PC-9 (cell line): ENCODE results near the gene CNN3.

Source experiments
- EZH2 ChIP-seq: fragments of 200-600 bp; sonication (generic); IDR thresholded peaks from 2 replicates; pipeline ENCODE4 v1.8.0; 2017; ENCODE audit warnings: antibody characterized with exemption, low read depth
- TF ChIP-seq, protein P1 (sequence below): fragments of 200-600 bp; sonication (generic); conservative IDR thresholded peaks from 2 replicates; pipeline ENCODE4 v1.6.1; 2017; ENCODE audit warnings: mixed run types, antibody characterized with exemption, mild to moderate bottlenecking, moderate library complexity

DNA sequence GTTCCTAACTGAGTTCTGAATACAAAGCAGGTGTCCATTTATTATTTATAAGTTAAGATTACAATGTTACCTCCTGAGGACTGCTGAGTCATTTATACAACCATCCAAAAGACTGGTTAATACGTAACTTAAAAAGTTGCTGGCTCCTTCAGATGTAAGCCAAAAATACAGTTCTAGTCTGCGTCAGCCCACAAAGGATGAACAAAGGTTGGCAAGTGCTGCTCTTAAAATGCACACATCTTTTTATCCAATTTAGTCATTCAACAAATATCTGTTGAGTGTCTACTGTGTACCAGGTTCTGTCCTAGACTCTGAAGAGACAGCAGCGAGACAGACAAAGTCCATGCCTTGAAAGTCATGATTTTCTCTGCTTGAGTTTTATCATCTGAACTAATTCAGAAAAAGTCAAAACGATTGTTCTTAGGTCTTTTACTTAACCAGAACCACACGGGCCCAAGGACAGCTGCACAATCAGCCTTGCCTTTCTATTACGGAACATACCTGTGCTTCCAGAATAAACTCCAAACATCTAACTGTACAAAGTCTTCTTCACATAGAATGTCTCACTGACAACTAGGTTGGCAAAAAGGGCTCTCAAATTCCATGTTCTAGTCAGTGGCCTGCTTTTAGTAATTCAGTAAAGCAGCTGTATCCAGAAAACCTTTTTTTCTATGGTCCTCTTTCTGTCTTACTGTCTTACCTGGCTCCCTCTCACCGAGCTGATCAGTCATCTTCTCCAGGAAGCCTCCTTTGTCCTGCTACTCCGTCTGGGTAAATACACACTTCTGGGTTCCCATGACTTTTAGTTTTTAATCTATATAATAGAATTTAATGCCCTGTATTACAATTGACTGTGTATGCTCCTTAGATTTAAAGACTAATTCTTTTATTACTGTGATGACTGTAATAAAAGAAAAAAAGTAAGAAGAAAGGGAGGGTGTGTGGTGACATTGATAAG is 15.5 kb upstream of the CNN3 start:
- TF ChIP-seq, protein P1, sequence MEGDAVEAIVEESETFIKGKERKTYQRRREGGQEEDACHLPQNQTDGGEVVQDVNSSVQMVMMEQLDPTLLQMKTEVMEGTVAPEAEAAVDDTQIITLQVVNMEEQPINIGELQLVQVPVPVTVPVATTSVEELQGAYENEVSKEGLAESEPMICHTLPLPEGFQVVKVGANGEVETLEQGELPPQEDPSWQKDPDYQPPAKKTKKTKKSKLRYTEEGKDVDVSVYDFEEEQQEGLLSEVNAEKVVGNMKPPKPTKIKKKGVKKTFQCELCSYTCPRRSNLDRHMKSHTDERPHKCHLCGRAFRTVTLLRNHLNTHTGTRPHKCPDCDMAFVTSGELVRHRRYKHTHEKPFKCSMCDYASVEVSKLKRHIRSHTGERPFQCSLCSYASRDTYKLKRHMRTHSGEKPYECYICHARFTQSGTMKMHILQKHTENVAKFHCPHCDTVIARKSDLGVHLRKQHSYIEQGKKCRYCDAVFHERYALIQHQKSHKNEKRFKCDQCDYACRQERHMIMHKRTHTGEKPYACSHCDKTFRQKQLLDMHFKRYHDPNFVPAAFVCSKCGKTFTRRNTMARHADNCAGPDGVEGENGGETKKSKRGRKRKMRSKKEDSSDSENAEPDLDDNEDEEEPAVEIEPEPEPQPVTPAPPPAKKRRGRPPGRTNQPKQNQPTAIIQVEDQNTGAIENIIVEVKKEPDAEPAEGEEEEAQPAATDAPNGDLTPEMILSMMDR, result no peak
- no peak for TF ChIP-seq EZH2
